ENCODE measurements around the gene FYN. TPM values are rescaled to one million over a fixed set of nuclear protein-coding genes. Genes with fewer than 3 reads are reported as not detected.
A peak's percentile ranks its signal among the peaks of the same experiment; 100 is the strongest.

Gene FYN
- total and polyA plus RNA-seq, 9 of the 15 experiments (the other 6 are each of a cell fraction or from before 2014, with no cell fraction given) = 2.9 to 22.1 (median 11.4) TPM

GRCh38 chr6:111842891-111843290 is 30.4 kb downstream of the FYN start (continued):
- no peak for TF ChIP-seq MGA (IDR thresholded peaks at IDR 0.05)
- peak; percentile 78 for TF ChIP-seq C11orf30 (IDR thresholded peaks at IDR 0.05; ENCODE audit: low read depth)
- no peak for TF ChIP-seq ZNF224 (CRISPR knock-in tag; IDR thresholded peaks at IDR 0.05)
- TF ChIP-seq POLR3A (IDR thresholded peaks at IDR 0.05; ENCODE audit: borderline replicate concordance, extremely low read depth, insufficient read depth, insufficient read length) = no peak
- no peak for TF ChIP-seq HDAC3 (IDR thresholded peaks at IDR 0.05; ENCODE audit: borderline replicate concordance, partially characterized antibody)
- no peak for TF ChIP-seq ESRRB (CRISPR knock-in tag; IDR thresholded peaks at IDR 0.05; ENCODE audit: borderline replicate concordance)
- TF ChIP-seq ZC3H4 (CRISPR knock-in tag; IDR thresholded peaks at IDR 0.05; ENCODE audit: borderline replicate concordance) = no peak
- no peak for TF ChIP-seq IRF9 (tag; IDR thresholded peaks at IDR 0.05)
- no peak for TF ChIP-seq ZBTB1 (CRISPR knock-in tag; IDR thresholded peaks at IDR 0.05; ENCODE audit: borderline replicate concordance, low read depth)
- TF ChIP-seq EP300 (IDR thresholded peaks at IDR 0.05; ENCODE audit: low read length) = 0 out of 2 replicates have a peak, but pooled peaks have one; percentile 18
- TF ChIP-seq ZBTB11 (CRISPR knock-in tag; IDR thresholded peaks at IDR 0.05) = no peak
- no peak for TF ChIP-seq ZBTB8A (IDR thresholded peaks at IDR 0.05; ENCODE audit: partially characterized antibody)

Measured in K562 (cell line).